ENCODE results near the gene IQCC.

IQCC gene

DNA sequence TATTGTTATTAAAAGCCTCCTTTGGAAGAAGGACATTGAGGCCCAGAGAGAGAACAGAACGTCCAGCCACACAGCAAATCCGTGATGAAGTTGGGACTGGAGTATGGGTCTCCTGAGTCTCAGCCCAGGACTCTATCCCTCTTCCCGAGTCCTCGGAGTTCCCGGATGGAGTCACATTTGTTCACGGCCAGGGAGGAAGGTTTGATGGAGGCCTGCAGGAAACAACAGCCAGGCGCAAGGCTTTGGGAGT, 26.4 kb upstream of the IQCC start:
- Histone ChIP-seq H3F3A (ENCODE audit: insufficient read depth, low read length) (no peaks in the 10 kb centered on the region), H3K4me3 (ENCODE audit: low read depth, low read length, poor library complexity, severe bottlenecking) (peak overlapping the region; percentile 79), H3K4me1 (ENCODE audit: insufficient read depth, low read length, severe bottlenecking) (peaks cover 25% of the 10 kb centered on the region), H3K27ac (ENCODE audit: low read depth, low read length, poor library complexity, severe bottlenecking) (peak overlapping the region; percentile 68), H3K4me2 (ENCODE audit: low read length) (peak overlapping the region; percentile 73), H3K9ac (ENCODE audit: low read length) (peak overlapping the region; percentile 87), H3K9me2 (ENCODE audit: low read depth, low read length) (no peaks in the 10 kb centered on the region), H4K20me1 (ENCODE audit: insufficient read depth, low read length) (no peaks in the 10 kb centered on the region), H3K36me3 (ENCODE audit: insufficient read depth, low read length) (peaks cover 40% of the 10 kb centered on the region), H3K27me3 (ENCODE audit: insufficient read depth, low read length) (no peaks in the 10 kb centered on the region), H3K79me2 (ENCODE audit: insufficient read depth, low read length) (peaks cover 22% of the 10 kb centered on the region), H3K9me3 (ENCODE audit: low read length) (no peaks in the 10 kb centered on the region), H2AFZ (ENCODE audit: low read length) (no peak overlapping the region)
- TF ChIP-seq EZH2 (IDR thresholded peaks at IDR 0.05; ENCODE audit: borderline replicate concordance, low read length), result no peak
- TF ChIP-seq, protein P1, sequence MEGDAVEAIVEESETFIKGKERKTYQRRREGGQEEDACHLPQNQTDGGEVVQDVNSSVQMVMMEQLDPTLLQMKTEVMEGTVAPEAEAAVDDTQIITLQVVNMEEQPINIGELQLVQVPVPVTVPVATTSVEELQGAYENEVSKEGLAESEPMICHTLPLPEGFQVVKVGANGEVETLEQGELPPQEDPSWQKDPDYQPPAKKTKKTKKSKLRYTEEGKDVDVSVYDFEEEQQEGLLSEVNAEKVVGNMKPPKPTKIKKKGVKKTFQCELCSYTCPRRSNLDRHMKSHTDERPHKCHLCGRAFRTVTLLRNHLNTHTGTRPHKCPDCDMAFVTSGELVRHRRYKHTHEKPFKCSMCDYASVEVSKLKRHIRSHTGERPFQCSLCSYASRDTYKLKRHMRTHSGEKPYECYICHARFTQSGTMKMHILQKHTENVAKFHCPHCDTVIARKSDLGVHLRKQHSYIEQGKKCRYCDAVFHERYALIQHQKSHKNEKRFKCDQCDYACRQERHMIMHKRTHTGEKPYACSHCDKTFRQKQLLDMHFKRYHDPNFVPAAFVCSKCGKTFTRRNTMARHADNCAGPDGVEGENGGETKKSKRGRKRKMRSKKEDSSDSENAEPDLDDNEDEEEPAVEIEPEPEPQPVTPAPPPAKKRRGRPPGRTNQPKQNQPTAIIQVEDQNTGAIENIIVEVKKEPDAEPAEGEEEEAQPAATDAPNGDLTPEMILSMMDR (IDR thresholded peaks at IDR 0.05; ENCODE audit: low read length), result no peak

DNA sequence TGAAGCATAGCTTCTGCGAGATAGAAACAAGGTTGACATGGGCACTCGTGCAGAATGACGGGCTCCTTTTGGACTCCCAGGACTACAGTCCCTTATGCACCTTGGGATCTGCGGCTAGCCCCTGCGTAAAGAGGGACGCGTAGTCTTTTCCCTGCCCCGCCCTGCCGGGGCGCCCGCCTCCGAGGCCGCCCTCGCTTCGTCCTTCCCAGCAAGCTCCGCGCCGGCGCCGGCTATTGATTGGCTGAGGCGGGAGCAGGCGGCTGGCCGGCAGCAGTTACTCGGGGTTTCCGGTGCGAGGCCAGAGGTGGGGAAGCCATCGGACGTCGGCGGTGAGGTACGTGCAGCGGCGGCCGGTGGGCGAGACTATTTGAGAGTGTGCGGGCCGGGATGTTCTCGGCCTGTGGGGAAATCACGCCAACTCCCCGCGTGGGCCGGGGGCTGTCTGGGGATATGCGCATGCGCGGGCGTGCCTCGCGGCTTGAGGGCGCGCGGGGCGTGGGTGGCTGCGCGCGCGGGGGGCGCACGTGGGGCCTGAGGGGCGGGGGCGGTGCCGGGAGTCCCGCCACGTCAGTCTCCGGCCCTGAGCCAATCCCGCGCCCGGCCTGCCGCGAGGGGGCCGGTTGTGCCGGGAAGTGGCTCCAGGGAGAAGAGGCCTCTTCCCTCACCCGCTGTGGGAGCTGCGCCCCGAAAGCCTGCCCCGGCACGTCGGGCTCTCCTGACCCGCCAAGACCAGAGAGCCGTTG, 25.9 kb upstream of the IQCC start, which contains the start of gene TXLNA:
Gene TXLNA (plus strand): TSS at position 233 of the 743 bp plus-strand sequence. CDS start 671 bp downstream, outside the sequence.
- H3K27ac ChIP-seq (ENCODE audit: low read depth, low read length, poor library complexity, severe bottlenecking), result peak within 1 kb of the TSS; percentile 68
- no peaks in the 10 kb centered on the region for H3K27me3 ChIP-seq (ENCODE audit: insufficient read depth, low read length)
- TF ChIP-seq, protein P1 (IDR thresholded peaks at IDR 0.05; ENCODE audit: low read length), result no peak
- no peak for TF ChIP-seq EZH2 (IDR thresholded peaks at IDR 0.05; ENCODE audit: borderline replicate concordance, low read length)
- H3F3A ChIP-seq (ENCODE audit: insufficient read depth, low read length), result no peaks in the 10 kb centered on the region
- no peak within 1 kb of the TSS for H2AFZ ChIP-seq (ENCODE audit: low read length)
- peaks cover 25% of the 10 kb centered on the region for H3K4me1 ChIP-seq (ENCODE audit: insufficient read depth, low read length, severe bottlenecking)
- H4K20me1 ChIP-seq (ENCODE audit: insufficient read depth, low read length), result no peaks in the 10 kb centered on the region
- no peaks in the 10 kb centered on the region for H3K9me2 ChIP-seq (ENCODE audit: low read depth, low read length)
- peaks cover 43% of the 10 kb centered on the region for H3K36me3 ChIP-seq (ENCODE audit: insufficient read depth, low read length)
- H3K9ac ChIP-seq (ENCODE audit: low read length), result peak within 1 kb of the TSS; percentile 87
- H3K4me3 ChIP-seq (ENCODE audit: low read depth, low read length, poor library complexity, severe bottlenecking), result peak within 1 kb of the TSS; percentile 79
- H3K79me2 ChIP-seq (ENCODE audit: insufficient read depth, low read length), result peaks cover 22% of the 10 kb centered on the region
- peak within 1 kb of the TSS; percentile 73 for H3K4me2 ChIP-seq (ENCODE audit: low read length)
- H3K9me3 ChIP-seq (ENCODE audit: low read length), result no peaks in the 10 kb centered on the region

DNA sequence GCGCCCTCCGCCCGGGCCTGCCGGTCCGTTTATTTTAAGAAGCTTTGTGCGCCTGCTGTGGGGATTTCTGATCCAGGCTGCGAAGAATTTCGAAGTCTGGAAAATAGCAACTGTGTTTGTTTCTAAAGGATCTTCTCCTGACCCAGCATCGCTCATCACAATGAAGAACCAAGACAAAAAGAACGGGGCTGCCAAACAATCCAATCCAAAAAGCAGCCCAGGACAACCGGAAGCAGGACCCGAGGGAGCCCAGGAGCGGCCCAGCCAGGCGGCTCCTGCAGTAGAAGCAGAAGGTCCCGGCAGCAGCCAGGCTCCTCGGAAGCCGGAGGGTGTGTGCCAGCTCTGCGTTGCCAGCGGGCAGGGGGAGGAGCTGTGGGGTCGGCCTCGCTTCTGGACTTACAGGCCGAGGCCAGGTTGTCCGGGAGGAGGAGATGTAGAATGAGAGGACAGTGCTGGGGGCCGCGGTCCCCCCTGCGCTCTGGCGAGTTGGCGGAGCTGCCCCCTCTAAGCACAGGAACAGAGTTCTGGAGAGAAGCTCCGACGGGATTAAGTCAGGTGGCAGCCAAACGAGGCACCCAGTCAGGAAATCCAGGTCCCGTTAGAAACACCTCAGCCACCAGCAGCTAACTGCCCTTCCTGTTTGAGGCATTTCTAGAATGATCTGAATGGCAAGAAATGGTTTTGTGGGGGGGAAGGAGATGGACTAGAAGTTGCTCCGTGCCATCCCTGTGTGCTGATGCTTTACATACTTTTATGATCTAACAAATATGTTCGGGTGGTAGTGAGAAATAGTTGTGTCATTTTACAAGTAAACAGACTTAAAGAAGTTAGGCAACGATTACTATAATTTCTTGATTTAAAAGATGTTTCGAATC, 25.0 kb upstream of the IQCC start:
- no peak overlapping the region for H2AFZ ChIP-seq (ENCODE audit: low read length)

More for the DNA sequence above, 25.0 kb upstream of the IQCC start:
- Histone ChIP-seq H3K4me3 (ENCODE audit: low read depth, low read length, poor library complexity, severe bottlenecking) (peak overlapping the region; percentile 79), H3K9me3 (ENCODE audit: low read length) (no peaks in the 10 kb centered on the region), H3K9me2 (ENCODE audit: low read depth, low read length) (no peaks in the 10 kb centered on the region), H3K4me1 (ENCODE audit: insufficient read depth, low read length, severe bottlenecking) (peaks cover 25% of the 10 kb centered on the region), H4K20me1 (ENCODE audit: insufficient read depth, low read length) (no peaks in the 10 kb centered on the region), H3K9ac (ENCODE audit: low read length) (peak overlapping the region; percentile 87), H3F3A (ENCODE audit: insufficient read depth, low read length) (no peaks in the 10 kb centered on the region), H3K4me2 (ENCODE audit: low read length) (peak overlapping the region; percentile 73), H3K79me2 (ENCODE audit: insufficient read depth, low read length) (peaks cover 22% of the 10 kb centered on the region), H3K27me3 (ENCODE audit: insufficient read depth, low read length) (no peaks in the 10 kb centered on the region), H3K27ac (ENCODE audit: low read depth, low read length, poor library complexity, severe bottlenecking) (peak overlapping the region; percentile 68), H3K36me3 (ENCODE audit: insufficient read depth, low read length) (peaks cover 42% of the 10 kb centered on the region)
- TF ChIP-seq EZH2 (IDR thresholded peaks at IDR 0.05; ENCODE audit: borderline replicate concordance, low read length), result no peak
- TF ChIP-seq, protein P1 (IDR thresholded peaks at IDR 0.05; ENCODE audit: low read length), result no peak
